GM19328 (cell line): ENCODE measurements around the gene PLA2G2F.

Source experiments
- ATAC-seq: cut with Tn5 transposase; IDR thresholded peaks from one replicate; pipeline ENCODE4 v1.9.1; 2021; ENCODE audit warnings: mild to moderate bottlenecking, moderate library complexity; ENCODE audit not compliant: unreplicated experiment

Gene PLA2G2F

DNA sequence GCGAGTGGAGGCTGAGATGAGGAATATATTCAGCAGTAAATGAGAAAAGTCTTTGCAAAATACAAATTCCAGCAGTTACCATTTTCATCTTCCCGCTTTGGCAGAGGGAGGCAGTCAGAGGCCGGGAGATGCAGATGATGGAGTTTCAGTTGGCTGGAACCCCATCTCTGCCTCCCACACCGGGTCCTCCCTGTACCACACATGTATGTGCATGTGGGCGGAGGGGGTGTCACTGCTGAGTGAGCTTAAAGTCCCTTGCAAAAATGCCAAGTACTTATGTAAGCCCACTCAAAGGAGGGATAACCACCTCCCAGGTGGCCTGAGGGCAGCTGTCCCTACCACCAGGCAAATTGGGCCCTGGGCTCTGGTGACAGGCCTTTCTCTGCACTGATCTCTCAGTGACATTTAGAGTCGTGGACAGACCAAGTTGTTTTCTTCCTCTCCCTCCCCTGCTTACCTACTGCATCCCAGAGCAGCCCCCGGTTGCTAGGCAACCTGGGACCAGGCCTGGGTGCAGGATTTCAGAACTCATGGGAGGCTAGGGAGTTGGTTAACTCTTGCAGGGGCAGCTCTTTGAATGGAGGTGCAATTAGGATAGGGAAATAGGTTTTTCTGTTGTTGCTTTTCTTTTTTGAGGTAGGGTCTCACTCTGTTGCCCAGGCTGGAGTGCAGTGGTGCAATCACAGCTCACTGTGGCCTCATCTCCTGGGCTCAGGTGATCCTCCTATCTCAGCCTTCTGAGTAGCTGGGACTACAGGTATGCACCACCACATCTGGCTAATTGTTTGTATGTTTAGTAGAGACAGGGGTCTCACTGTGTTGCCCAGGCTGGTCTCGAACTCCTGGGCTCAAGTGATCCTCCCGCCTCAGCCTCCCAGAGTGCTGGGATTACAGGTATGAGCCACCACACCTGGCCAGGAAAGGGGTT, 29.7 kb downstream of the PLA2G2F start:
- ATAC-seq = no peak

DNA sequence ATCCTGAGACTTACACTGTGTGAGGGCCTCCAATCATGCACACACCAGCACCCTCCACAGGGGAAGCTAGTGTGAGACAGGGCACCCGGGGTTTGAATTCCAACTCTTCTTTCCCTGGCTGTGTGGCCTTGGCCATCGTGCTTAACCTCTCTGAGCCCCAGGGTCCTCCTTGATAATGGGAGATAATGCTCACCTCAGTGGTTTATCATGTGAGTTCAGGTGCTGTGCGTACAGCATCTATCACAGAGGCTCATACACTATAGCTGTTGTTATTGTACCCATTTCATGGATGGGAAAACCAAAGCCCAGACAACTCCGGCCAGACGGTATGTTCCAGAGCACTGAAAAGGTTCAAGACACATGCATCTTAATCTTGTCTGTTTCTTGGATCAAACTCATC, 30.8 kb downstream of the PLA2G2F start:
- ATAC-seq = no peak

DNA sequence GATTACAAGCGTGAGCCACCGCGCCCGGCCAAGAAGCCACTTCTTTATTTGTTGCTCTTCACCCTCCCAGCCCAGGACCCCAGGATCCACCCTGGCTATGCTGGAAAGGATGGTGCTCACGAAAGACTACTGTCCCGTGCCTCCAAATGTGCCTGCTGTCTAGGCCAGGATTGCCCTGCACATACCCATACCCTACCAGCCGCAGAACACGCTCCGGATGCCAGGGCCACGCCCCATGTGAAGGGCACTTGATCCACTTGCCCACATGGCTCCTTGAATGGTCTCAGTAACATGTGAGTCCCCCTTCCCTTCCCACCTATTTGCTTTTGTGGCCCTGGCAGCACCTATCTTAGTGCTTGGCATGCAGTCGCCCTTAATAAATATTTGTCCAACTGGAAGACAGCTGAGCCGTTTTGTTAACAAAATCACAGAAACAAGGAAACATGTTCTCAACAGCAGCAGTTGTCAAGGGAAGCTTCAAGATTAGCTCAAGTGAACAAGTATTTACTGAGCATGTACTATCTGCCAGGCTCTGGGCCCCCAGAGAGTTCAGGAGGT, 33.0 kb downstream of the PLA2G2F start:
- ATAC-seq = no peak

GRCh38 chr1:20174937-20175666, 36.0 kb downstream of the PLA2G2F start:
- no peak for ATAC-seq

DNA sequence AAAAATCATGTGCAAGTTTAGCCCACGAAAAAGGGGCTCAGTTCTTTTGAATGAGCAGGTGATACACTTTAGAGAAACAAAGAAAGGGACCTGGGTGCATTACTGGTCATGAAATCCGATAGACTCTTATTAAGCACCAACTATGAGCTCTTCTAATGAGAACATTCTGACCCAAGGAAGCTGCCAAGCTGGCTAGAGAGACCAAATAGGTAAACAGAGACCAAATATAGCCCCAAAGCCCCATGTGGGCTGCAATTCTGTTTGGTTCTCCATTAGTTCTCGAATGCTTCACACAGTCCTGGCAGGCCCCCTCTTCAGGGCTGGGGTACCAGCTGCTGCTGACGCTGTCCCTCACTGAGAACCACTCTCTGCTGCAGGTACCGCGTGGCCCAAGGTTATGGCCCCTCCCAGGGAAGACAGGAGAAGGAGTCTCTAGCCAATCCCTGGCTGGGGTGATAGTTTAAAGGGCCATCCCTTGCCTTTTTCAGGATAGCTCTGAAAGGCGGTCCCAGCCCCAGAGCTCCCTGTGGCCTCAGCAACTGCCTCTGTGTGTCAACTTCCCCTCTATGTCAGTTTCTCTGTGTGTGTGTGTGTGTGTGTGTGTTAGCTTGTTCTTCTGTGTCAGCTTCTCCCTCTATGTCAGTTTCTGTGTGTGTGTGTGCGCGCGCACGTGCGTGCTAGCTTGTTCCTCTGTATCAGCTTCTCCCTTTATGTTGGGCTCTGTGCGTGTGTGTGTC, 39.7 kb downstream of the PLA2G2F start:
- ATAC-seq = no peak

- no peak for ATAC-seq
Observed at GRCh38 chr1:20179371-20180128, 40.4 kb downstream of the PLA2G2F start.

- ATAC-seq = no peak
Observed at GRCh38 chr1:20180129-20180843, 41.2 kb downstream of the PLA2G2F start.

GRCh38 chr1:20180844-20181207, 41.7 kb downstream of the PLA2G2F start:
- no peak for ATAC-seq

DNA sequence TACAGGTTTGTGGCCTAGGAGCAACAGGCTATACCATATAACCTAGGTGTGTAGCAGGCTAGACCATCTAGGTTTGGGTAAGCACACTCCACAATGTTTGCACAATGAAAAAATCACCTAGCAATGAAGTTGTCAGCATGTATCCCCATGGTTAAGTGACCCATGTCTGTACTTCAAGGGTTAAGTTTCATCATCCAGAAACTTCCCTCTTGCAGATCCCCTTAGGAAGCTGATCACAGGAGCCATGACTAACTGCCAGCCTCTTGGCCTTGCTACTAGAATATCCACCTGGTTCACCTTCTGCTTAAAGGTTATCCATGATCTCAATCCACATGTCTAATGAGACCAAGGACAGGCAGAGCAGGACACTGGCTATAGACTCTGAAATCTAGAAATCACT, 43.3 kb downstream of the PLA2G2F start:
- no peak for ATAC-seq

GRCh38 chr1:20183035-20183434, 43.9 kb downstream of the PLA2G2F start:
- ATAC-seq = no peak

DNA sequence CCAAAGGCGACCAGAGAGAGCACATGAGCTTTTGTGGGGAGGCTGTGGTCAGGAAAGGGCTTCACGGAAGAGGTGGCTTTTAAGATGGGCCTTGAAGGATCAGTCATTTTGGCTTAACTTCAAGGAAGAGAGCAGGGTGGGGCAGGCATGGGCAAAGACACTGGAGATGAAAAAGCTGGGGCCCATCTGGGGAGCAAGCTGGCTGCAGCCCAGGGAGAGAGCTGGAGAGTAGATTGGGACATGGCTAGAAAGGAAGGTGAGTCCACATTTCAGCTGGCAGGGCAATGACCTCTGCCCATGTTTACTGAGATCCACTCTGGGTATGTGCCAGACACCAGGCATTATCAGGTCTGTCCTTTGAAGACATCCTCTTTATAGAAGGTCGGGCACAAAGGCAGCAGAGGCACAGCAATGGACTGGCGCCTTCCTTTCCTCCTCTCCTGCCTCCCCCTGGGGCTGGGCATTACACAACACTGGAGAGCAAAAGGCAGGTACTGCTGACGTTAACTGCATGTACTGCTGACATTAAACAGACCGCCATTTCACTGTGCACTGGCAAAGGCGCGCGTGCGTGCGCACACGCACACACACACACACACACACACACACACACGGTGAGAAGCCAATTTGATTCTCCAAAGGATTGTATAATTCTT, 44.6 kb downstream of the PLA2G2F start:
- ATAC-seq = no peak

DNA sequence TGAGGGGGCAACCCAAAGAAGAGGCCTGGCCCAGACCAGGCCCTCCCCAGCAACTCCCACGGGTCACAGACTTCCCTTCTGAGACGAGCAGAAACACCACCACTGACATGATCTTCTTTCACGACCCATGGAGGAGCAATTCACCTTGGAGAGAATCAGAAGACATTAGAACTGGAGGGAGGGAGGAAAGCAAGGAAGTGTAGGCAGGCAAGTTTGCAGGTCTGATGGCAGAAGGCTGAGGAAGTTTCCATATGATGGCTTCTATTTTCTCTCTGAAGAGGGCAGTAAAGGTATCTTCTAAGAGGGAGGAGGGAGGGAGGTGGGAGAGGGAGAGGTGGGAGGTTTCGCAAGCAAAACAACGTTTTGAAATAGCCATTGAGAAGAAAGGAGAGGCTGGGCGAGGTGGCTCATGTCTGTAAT, 45.4 kb downstream of the PLA2G2F start:
- ATAC-seq = no peak

DNA sequence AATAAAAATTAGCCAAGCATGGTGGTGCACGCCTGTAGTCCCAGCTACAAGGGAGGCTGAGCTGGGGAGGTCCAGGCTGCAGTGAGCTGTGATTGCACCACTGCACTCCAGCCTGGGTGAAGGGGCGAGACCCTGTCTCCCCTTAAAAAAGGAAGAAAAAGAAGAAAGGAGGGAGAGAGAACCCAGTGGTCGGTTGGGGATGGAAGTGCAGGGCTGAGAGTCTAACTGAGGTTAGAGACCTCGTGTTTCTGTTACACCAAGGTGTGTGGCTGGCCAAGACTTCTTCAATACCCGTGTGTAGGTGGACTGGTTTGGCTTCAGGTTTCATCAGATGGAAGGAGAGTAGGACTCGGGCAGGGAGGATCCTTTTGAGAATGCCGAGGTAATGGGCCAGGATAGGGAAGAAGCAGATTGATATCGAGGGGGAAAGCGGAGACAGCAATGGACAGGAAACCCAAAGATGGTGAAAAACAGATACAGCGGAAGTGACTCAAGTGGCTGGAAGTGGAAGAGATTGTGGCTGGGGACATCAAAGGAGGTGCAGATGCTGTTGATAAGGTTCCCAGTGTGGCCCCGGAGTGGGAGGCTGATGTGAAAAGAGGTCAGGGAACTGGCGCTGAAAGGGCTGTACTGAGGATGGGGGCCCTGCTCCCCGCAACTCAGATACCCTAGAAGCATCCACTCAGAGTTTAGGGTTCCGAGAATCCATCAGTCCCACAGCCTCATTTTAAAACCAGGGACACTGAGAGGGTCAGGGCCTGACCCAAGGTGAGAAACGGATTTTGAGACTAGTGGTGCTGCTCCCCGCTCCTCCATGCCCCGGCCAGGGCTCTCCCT, 46.1 kb downstream of the PLA2G2F start:
- no peak for ATAC-seq

- no peak for ATAC-seq
Observed at GRCh38 chr1:20185834-20186782, 47.0 kb downstream of the PLA2G2F start, which contains the start of the genes PLA2G2C and UBXN10. Gene PLA2G2C (minus strand): TSS chr1:20186518. CDS start chr1:20177363, 9,155 bp downstream. Gene UBXN10 (plus strand): TSS chr1:20186096. CDS start chr1:20190562, 4,466 bp downstream.

DNA sequence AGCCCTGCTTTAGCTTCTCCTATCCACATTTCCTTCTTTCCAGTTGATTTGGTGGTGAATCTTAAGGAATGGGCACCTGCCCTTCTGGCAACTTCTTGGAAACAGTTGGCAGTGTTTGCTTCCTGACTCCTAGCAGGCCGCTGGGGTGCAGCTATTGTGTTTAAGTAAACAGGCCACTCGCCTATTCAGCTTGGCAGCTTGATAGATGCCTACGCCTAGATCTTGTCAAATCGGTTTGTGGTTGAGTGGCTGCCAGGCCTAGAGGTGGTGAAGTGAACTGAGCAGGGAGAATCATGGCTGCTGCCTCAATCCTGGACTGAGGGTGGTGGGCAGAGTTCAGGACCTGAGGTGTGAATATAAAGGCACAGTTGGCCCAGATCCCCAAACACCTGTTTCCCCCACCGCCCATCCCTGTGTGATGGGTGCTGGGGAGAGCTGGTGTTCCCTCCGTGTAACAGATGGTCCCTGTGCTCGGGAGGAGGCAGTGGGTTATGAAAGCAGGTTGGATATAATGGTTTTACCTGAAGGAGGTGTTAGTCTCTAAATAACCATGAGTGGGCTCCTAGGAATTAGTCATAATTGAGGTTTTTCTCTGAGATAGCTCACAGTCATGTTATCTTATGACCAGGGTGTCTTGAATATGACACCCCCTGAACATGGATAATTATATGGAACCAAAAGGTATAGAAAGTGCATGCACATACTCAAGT, 48.1 kb downstream of the PLA2G2F start:
- no peak for ATAC-seq

DNA sequence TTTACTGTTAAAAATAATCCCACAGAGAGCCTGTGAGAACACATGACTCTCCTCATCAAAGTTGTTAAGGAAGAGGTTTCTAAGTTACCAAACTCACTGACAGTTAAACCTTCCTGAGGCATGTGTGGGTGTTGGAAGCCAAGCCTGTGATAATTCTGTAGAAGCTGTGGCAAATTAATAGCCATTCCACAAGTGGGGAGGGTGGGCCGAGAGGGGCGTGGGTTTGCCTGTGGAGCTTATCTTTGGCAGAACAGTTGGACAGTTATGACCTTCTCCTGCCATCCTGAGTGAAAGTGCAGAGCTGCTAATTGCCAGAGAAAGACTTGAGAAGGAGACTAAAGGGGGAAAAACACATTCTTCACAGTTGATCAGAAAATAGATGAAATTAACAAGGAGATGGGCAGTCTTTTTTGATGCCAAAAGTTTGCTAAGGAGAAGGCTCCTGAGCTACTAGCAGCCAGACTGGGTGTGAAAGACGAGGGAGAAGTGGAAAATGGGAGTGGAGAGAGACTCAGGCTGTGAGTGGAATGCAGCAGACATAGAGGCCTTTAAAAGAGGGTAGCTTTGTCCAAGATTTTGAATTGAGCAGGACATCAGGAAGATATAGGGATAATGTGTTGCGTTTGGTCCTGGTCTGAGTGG, 48.8 kb downstream of the PLA2G2F start:
- no peak for ATAC-seq
